Esophagus squamous epithelium (tissue), 5 donors: ENCODE results near the gene NEDD4L. TPM values are rescaled to one million over a fixed set of nuclear protein-coding genes. Genes with fewer than 3 reads are reported as not detected.

Source experiments
- DNase-seq: peaks from one replicate; lab custom pipeline; 2025; lab: John Stamatoyannopoulos, UW
- H3K27ac ChIP-seq, 4 donors: fragments of 200-600 bp; sonication (generic); one replicate each; pipeline ENCODE4 v1.5.1; 2016 to 2019; ENCODE audit warnings: mild to moderate bottlenecking in 1 of 4
- H3K27me3 ChIP-seq, 4 donors: fragments of 200-600 bp; sonication (generic); 1 replicate in 3 of 4; 2 replicates in 1 of 4; pipeline versions ENCODE4 v1.5.1 to v1.6.0; 2017 to 2021; ENCODE audit warnings: antibody characterized with exemption in 1 of 4
- H3K36me3 ChIP-seq, 3 donors: fragments of 200-600 bp; sonication (generic); one replicate each; pipeline ENCODE4 v1.5.1; 2016 to 2019
- H3K4me1 ChIP-seq, 3 donors: fragments of 200-600 bp; sonication (generic); one replicate each; pipeline ENCODE4 v1.5.1; 2017 to 2019
- H3K4me3 ChIP-seq, 4 donors: fragments of 200-600 bp; sonication (generic); 1 replicate in 3 of 4; 2 replicates in 1 of 4; pipeline ENCODE4 v1.5.1; 2016 to 2019; ENCODE audit warnings: mild to moderate bottlenecking in 2 of 4, moderate library complexity in 1 of 4
- H3K9me3 ChIP-seq, 3 donors: fragments of 200-600 bp; sonication (generic); one replicate each; pipeline ENCODE4 v1.5.1; 2016 to 2019
- POLR2A ChIP-seq, 4 donors: fragments of 450-650 bp; IDR thresholded peaks; one replicate each; pipeline ENCODE4 v1.6.1; 2017; ENCODE audit warnings: antibody characterized with exemption in 4 of 4, mild to moderate bottlenecking in 4 of 4, moderate library complexity in 3 of 4
- WGBS, 2 donors: methylation state at CpG; one replicate each; pipeline ENCODE4 v1.1.5; 2018; 5-methylcytosine and 5-hydroxymethylcytosine counted together
- intact Hi-C: fragments of 100-400 bp; cut with DNase I; formaldehyde crosslinking; loops from one replicate; pipeline ENCODE4 v1.15.0; 2022
- total RNA-seq, 4 donors: library from RNA; depleted of rRNA; stranded (reverse); fragments of >200 nt; gene quantifications; one replicate each; pipeline ENCODE4 v1.1.0, GENCODE V29; 2016
- TF ChIP-seq, protein P1 (sequence below), 6 experiments: fragments of 450-650 bp in 4 of 6; fragments of 200-600 bp in 2 of 6; sonication (generic) in 2 of 6; IDR thresholded peaks; one replicate each; pipeline ENCODE4 v1.5.1; 2016 to 2019; ENCODE audit warnings: antibody characterized with exemption in 6 of 6, mild to moderate bottlenecking in 4 of 6, moderate library complexity in 4 of 6
- donor health status: DM: yes; HTN: yes; CAD: no.

Gene NEDD4L
- total RNA-seq, 4 donors from 2014 or later, result 17.0 to 27.6 (median 21.9) TPM

DNA sequence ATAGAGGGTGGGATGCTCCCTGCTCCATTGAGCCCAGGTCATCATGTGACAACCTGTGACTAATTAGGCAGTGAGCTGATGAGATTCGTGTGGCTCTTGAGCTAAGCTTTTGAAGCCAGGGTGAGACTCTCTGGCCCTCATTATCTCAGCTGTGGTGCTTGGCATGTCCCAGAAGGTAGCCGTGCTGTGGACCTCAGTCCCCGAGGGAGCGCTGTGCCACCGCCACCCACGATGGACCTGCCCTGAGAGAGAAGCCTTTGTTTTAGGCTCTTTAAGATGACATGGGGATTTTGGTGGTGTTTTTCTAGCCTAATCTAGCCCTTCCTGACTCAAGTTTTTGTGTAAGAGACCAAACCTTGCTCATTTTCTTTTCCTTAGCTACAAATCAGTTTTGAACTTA is 66.4 kb downstream of the NEDD4L start:
- TF ChIP-seq POLR2A (IDR thresholded peaks at IDR 0.05), result no peak
- TF ChIP-seq, protein P1, sequence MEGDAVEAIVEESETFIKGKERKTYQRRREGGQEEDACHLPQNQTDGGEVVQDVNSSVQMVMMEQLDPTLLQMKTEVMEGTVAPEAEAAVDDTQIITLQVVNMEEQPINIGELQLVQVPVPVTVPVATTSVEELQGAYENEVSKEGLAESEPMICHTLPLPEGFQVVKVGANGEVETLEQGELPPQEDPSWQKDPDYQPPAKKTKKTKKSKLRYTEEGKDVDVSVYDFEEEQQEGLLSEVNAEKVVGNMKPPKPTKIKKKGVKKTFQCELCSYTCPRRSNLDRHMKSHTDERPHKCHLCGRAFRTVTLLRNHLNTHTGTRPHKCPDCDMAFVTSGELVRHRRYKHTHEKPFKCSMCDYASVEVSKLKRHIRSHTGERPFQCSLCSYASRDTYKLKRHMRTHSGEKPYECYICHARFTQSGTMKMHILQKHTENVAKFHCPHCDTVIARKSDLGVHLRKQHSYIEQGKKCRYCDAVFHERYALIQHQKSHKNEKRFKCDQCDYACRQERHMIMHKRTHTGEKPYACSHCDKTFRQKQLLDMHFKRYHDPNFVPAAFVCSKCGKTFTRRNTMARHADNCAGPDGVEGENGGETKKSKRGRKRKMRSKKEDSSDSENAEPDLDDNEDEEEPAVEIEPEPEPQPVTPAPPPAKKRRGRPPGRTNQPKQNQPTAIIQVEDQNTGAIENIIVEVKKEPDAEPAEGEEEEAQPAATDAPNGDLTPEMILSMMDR (IDR thresholded peaks at IDR 0.05), result no peak
- no peaks in the 10 kb centered on the region for H3K36me3 ChIP-seq
- H3K27me3 ChIP-seq, result no peaks in the 10 kb centered on the region
- no peak for DNase-seq
- no peaks in the 10 kb centered on the region for H3K9me3 ChIP-seq
- 64 to 69% methylated on average over 5 of the region's 6 CpGs for WGBS, 2 donors
- intact Hi-C loops, result no loop called here
- peaks cover 0 to 5% (median 0%) of the 10 kb centered on the region in 3 donors for H3K4me1 ChIP-seq
- no peak overlapping the region for H3K4me3 ChIP-seq
- no peak overlapping the region for H3K27ac ChIP-seq

DNA sequence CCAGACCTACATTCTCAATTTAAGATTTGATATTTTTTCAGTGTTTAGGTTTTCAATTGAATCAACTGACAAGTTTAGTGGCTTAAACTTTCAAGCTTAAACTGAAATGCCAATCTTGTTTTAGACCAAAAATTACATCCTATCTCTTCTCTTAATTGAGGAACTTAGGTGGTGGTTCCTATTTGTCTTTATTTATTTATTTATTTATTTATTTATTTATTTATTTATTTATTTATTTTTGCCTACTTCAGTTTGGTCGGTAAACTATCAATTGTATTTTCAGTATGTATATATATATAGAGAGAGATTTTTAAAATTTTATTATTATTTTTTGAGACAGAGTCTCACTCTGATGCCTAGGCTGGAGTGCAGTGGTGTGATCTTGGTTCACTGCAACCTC is 68.1 kb downstream of the NEDD4L start:
- DNase-seq, result no peak
- H3K4me1 ChIP-seq, result no peaks in the 10 kb centered on the region
- no peak overlapping the region for H3K4me3 ChIP-seq
- H3K36me3 ChIP-seq, result no peaks in the 10 kb centered on the region
- intact Hi-C loops, result no loop called here
- no peak for TF ChIP-seq POLR2A (IDR thresholded peaks at IDR 0.05)
- no peaks in the 10 kb centered on the region for H3K9me3 ChIP-seq
- 100% methylated on average over 1 of the region's 1 CpG for WGBS, 2 donors
- H3K27ac ChIP-seq, result no peak overlapping the region
- no peaks in the 10 kb centered on the region for H3K27me3 ChIP-seq

DNA sequence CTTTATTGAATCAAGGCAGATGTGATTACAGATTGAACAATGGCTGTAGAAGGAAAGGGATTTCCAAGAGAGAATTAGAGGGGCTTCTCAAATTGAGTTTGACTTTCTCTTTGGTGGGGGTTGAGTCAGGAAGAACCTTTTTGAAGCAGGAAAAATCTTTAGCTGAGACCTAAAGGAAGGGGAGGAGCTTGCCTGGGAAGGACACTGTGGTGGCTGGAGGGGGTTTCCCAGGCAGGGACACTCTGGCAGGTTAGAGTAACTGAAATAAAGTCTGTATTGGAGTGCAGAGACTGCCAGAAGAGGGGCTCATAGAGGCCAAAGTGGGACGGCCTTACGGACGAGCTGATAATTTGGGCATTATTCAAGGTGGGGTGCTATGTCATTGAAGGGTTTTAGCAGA is 69.3 kb downstream of the NEDD4L start:
- intact Hi-C loops, result no loop called here
- WGBS, 2 donors, result 72 to 92% methylated on average over 3 of the region's 3 CpGs

DNA sequence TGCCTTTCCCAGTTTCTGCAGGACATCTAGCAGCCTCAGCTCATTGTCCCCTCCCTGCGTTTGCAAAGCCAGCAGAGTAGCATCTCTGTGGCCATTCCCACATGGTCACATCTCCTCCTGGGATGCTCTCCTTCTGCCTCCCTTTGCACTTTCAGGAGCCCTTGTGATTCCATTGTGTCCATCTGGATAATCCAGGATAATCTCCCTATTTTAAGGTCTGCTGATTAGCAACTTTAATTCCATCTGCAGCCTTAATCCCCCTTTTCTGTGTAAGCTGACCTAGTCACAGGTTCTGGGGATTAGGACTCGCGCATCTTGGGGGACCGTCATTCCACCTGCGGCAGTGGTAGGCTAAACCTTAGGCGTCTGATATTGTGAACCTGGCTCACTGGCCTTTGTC is 70.7 kb downstream of the NEDD4L start:
- TF ChIP-seq POLR2A (IDR thresholded peaks at IDR 0.05), result no peak
- TF ChIP-seq, protein P1 (IDR thresholded peaks at IDR 0.05), result no peak
- Histone ChIP-seq H3K27ac (no peak overlapping the region), H3K9me3 (no peaks in the 10 kb centered on the region), H3K4me3 (no peak overlapping the region), H3K36me3 (no peaks in the 10 kb centered on the region), H3K27me3 (no peaks in the 10 kb centered on the region), H3K4me1 (peaks cover 0 to 10% (median 5%) of the 10 kb centered on the region in 3 donors)
- WGBS, 2 donors, result 91 to 95% methylated on average over 5 to 6 of the region's 6 CpGs
- intact Hi-C loops, result no loop called here
- no peak for DNase-seq

More for the DNA sequence above, 69.3 kb downstream of the NEDD4L start:
- Histone ChIP-seq H3K36me3 (no peaks in the 10 kb centered on the region), H3K4me3 (no peak overlapping the region), H3K9me3 (no peaks in the 10 kb centered on the region), H3K4me1 (peaks cover 0 to 10% (median 5%) of the 10 kb centered on the region in 3 donors), H3K27ac (no peak overlapping the region), H3K27me3 (no peaks in the 10 kb centered on the region)
- no peak for DNase-seq
- TF ChIP-seq, protein P1 (IDR thresholded peaks at IDR 0.05), result no peak
- TF ChIP-seq POLR2A (IDR thresholded peaks at IDR 0.05), result no peak

DNA sequence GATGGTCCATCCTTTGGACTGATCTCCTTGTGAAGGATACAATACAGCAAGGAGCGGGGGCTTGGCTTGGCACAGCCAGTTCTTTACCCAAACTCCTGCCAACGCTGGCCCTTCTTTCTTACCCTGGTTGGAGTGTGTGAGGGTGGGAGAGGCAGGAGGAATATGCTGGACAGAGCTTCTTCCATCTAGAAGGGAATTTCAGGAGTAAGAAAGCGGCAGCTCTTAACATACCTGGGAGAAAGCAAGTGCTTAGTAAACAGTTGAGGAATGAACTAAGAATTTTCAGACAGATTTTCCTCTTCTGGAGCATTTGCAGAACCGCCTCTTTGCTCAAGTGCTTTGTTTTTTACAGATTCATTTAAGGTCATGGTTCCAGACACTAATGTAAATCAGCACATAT is 72.8 kb downstream of the NEDD4L start:
- intact Hi-C loops, result no loop called here
- DNase-seq, result no peak
- H3K27me3 ChIP-seq, result no peaks in the 10 kb centered on the region
- peaks cover 0 to 14% (median 5%) of the 10 kb centered on the region in 3 donors for H3K4me1 ChIP-seq
- no peaks in the 10 kb centered on the region for H3K36me3 ChIP-seq
- no peak overlapping the region for H3K4me3 ChIP-seq
- no peak overlapping the region for H3K27ac ChIP-seq
- 86 to 94% methylated on average over 4 of the region's 4 CpGs for WGBS, 2 donors
- no peaks in the 10 kb centered on the region for H3K9me3 ChIP-seq
- TF ChIP-seq, protein P1 (IDR thresholded peaks at IDR 0.05), result no peak
- TF ChIP-seq POLR2A (IDR thresholded peaks at IDR 0.05), result no peak
